Panc1 (cell line): Measurements from ENCODE around the gene CD99.
"Not testable (repeated sequence)": the region's sequence is repeated elsewhere in the genome, so short reads cannot be mapped to it uniquely, and the experiment has no call there.

Experiments used
- SIN3A ChIP-seq: IDR thresholded peaks from 2 replicates; pipeline ENCODE4 v1.6.1; 2012; ENCODE audit warnings: low read depth, mild to moderate bottlenecking, low read length, moderate library complexity, borderline replicate concordance; ENCODE audit not compliant: insufficient read depth
- TCF7L2 ChIP-seq: IDR thresholded peaks from 2 replicates; pipeline ENCODE4 v1.6.1; 2011; ENCODE audit warnings: mild to moderate bottlenecking, low read depth, low read length, inconsistent platforms
- TF ChIP-seq, protein P1 (sequence below): fragments of 450-650 bp; IDR thresholded peaks from 2 replicates; pipeline ENCODE4 v1.5.1; 2017; ENCODE audit warnings: mild to moderate bottlenecking
- TF ChIP-seq, protein P2 (sequence below), 2 experiments: IDR thresholded peaks; 2 replicates each; pipeline ENCODE4 v1.6.1; 2011 to 2012; ENCODE audit warnings: low read depth in 2 of 2, control low read depth in 1 of 2, low read length in 1 of 2, mild to moderate bottlenecking in 1 of 2, moderate library complexity in 1 of 2; ENCODE audit not compliant: insufficient read depth in 1 of 2

DNA sequence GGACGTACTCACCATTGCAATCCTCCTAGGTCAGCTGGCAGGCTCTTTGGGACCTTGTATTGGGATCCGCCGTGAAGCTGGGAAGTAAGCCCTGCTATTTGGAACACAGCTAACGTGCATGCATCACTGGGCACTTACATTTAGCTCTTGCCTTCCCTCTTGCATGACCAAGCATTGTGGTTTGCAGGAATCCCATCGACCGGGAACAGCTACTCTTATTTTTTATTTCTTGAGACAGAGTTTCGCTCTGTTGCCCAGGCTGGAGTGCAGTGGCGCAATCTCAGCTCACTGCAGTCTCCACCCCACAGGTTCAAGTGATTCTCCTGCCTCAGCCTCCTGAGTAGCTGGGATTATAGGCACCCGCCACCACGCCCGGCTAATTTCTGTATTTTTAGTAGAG lies 36.2 kb downstream of the CD99 start:
- TF ChIP-seq, protein P1, sequence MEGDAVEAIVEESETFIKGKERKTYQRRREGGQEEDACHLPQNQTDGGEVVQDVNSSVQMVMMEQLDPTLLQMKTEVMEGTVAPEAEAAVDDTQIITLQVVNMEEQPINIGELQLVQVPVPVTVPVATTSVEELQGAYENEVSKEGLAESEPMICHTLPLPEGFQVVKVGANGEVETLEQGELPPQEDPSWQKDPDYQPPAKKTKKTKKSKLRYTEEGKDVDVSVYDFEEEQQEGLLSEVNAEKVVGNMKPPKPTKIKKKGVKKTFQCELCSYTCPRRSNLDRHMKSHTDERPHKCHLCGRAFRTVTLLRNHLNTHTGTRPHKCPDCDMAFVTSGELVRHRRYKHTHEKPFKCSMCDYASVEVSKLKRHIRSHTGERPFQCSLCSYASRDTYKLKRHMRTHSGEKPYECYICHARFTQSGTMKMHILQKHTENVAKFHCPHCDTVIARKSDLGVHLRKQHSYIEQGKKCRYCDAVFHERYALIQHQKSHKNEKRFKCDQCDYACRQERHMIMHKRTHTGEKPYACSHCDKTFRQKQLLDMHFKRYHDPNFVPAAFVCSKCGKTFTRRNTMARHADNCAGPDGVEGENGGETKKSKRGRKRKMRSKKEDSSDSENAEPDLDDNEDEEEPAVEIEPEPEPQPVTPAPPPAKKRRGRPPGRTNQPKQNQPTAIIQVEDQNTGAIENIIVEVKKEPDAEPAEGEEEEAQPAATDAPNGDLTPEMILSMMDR = not testable (repeated sequence)
- TF ChIP-seq, protein P2, sequence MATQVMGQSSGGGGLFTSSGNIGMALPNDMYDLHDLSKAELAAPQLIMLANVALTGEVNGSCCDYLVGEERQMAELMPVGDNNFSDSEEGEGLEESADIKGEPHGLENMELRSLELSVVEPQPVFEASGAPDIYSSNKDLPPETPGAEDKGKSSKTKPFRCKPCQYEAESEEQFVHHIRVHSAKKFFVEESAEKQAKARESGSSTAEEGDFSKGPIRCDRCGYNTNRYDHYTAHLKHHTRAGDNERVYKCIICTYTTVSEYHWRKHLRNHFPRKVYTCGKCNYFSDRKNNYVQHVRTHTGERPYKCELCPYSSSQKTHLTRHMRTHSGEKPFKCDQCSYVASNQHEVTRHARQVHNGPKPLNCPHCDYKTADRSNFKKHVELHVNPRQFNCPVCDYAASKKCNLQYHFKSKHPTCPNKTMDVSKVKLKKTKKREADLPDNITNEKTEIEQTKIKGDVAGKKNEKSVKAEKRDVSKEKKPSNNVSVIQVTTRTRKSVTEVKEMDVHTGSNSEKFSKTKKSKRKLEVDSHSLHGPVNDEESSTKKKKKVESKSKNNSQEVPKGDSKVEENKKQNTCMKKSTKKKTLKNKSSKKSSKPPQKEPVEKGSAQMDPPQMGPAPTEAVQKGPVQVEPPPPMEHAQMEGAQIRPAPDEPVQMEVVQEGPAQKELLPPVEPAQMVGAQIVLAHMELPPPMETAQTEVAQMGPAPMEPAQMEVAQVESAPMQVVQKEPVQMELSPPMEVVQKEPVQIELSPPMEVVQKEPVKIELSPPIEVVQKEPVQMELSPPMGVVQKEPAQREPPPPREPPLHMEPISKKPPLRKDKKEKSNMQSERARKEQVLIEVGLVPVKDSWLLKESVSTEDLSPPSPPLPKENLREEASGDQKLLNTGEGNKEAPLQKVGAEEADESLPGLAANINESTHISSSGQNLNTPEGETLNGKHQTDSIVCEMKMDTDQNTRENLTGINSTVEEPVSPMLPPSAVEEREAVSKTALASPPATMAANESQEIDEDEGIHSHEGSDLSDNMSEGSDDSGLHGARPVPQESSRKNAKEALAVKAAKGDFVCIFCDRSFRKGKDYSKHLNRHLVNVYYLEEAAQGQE (IDR thresholded peaks at IDR 0.05; ENCODE audit: insufficient read depth in 1 of 2, low read depth in 2 of 2, low read length in 1 of 2) = not testable (repeated sequence)
- TF ChIP-seq SIN3A, TCF7L2: not testable (repeated sequence)
